ENCODE measurements around the gene C14orf93. TPM values are rescaled to one million over a fixed set of nuclear protein-coding genes. Genes with fewer than 3 reads are reported as not detected.

The C14orf93 gene
- total and polyA plus RNA-seq, 7 experiments from 2014 or later = 5.7 to 20.5 (median 11.5) TPM

GRCh38 chr14:23047034-23047634 is 37.2 kb upstream of the C14orf93 start:
- POLR2A ChIA-PET = no interaction called here
- intact Hi-C loops (cut with micrococcal nuclease) = no loop called here
- Histone ChIP-seq H3K27me3 (ENCODE audit: control insufficient read depth in 2 of 2, insufficient read depth in 2 of 2, low read length in 2 of 2) (no peaks in the 10 kb centered on the region), H3K27ac (ENCODE audit: low read depth, low read length) (no peak overlapping the region), H3K4me3 (ENCODE audit: low read length) (no peak overlapping the region), H3K36me3 (ENCODE audit: control insufficient read depth in 2 of 3, insufficient read depth in 3 of 3, low read length in 3 of 3) (no peaks in the 10 kb centered on the region), H3K4me1 (ENCODE audit: control insufficient read depth in 2 of 2, insufficient read depth in 2 of 2, low read length in 2 of 2) (no peaks in the 10 kb centered on the region), H3K9me3 (ENCODE audit: control insufficient read depth in 2 of 3, low read length in 3 of 3) (no peaks in the 10 kb centered on the region)
- H3K4me3 Mint-ChIP-seq = no peak overlapping the region
- peak overlapping the region in 3 of 9 donors; percentile 29 to 65 (median 39) for H3K27ac Mint-ChIP-seq
- CTCF ChIA-PET = interaction anchor here (1.0 kb wide), 1 partner anchor 136 kb away, joined by 3 read pairs; no protein-coding TSS in a partner anchor
- peaks cover 0 to 4% (median 4%) of the 10 kb centered on the region in 5 donors for H3K36me3 Mint-ChIP-seq
- peaks cover 0 to 3% (median 0%) of the 10 kb centered on the region in 11 donors for H3K9me3 Mint-ChIP-seq
- DNase-seq = no peak
- peaks cover 0 to 5% (median 0%) of the 10 kb centered on the region in 5 donors for H3K27me3 Mint-ChIP-seq
- ATAC-seq = no peak
- H3K4me1 Mint-ChIP-seq = peaks cover 0 to 9% (median 0%) of the 10 kb centered on the region in 7 donors

DNA sequence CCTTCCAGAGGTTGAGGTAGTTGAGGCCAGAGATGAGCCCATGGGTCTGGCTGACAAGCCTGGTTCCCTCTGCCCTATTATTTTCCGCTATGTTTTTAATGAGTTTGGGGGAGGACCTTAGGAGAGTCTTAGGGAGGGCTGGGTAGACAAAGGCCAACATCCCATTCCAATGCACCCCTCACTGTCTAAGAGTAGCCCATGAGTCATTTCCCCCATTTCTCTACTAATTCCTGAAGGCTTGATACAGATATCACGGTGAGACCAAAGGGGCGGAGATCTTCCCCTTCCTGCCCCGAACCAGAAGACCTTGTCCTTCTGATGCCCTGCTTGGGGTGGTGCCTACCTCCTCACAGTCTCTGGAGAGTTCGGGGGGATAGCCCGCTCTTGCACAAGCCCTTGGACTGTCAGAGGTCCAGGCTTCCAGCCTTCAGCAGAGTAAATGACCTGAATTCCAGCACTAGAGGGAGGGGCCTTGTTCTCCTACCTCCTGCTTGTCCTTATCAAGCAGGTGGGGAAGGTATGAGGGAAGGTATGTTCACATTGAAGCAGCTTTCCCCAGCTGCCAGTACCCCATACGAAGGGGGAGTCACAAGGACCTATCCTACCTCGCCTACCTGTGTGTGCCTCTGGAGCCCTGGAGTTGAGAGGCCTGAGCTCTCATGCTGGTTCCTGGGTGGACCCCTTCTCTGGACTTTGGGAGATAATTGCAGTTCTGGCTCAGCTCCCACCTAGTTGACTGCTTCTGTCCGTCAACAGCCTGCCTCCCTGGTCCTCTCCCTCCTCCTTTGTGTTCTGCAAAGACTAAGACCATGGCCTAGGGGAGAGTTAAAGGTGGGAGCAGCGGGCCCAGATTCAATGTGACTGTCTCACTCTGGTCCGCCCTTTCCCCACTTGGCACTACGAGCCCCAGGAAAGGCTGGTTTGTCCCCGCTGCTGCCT is 35.7 kb upstream of the C14orf93 start:
- Histone ChIP-seq H3K27me3 (ENCODE audit: control insufficient read depth in 2 of 2, insufficient read depth in 2 of 2, low read length in 2 of 2) (no peaks in the 10 kb centered on the region), H3K36me3 (ENCODE audit: control insufficient read depth in 2 of 3, insufficient read depth in 3 of 3, low read length in 3 of 3) (no peaks in the 10 kb centered on the region), H3K27ac (ENCODE audit: low read depth, low read length) (no peak overlapping the region), H3K4me3 (ENCODE audit: low read length) (no peak overlapping the region), H3K9me3 (ENCODE audit: control insufficient read depth in 2 of 3, low read length in 3 of 3) (no peaks in the 10 kb centered on the region), H3K4me1 (ENCODE audit: control insufficient read depth in 2 of 2, insufficient read depth in 2 of 2, low read length in 2 of 2) (no peaks in the 10 kb centered on the region)
- peaks cover 0 to 3% (median 0%) of the 10 kb centered on the region in 11 donors for H3K9me3 Mint-ChIP-seq
- H3K27ac Mint-ChIP-seq = no peak overlapping the region
- H3K27me3 Mint-ChIP-seq = peaks cover 0 to 5% (median 0%) of the 10 kb centered on the region in 5 donors
- H3K36me3 Mint-ChIP-seq = peaks cover 0 to 4% (median 4%) of the 10 kb centered on the region in 5 donors
- POLR2A ChIA-PET = no interaction called here
- CTCF ChIA-PET = interaction anchor here (0.7 kb wide), 1 partner anchor 59 kb away, joined by 4 read pairs; no protein-coding TSS in a partner anchor
- H3K4me1 Mint-ChIP-seq = peaks cover 0 to 5% (median 0%) of the 10 kb centered on the region in 7 donors
- DNase-seq (no peak), ATAC-seq (no peak)
- H3K4me3 Mint-ChIP-seq = no peak overlapping the region
- intact Hi-C loops (cut with micrococcal nuclease) = no loop called here

DNA sequence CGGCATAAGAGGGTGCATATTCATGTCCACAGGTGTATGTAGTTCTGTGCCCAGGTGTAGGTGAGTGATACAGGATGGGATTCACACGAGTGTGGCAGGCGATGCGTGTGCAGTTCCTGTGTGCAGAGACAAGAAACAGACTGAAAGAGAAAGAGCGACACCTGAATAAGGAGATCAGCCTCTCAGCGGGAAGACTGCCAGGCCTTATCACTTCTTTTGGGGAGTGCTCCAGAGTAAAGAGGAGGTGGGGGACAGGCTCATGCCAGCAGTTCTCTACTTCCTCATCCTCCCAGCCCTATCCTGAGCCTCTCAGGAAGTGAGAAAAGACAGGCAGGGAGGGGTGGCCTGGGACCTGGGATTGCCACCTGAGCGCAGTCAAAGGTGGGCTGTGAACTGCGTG is 34.9 kb upstream of the C14orf93 start:
- H3K4me1 ChIP-seq (ENCODE audit: control insufficient read depth in 2 of 2, insufficient read depth in 2 of 2, low read length in 2 of 2) = no peaks in the 10 kb centered on the region
- no peak for DNase-seq
- H3K27me3 ChIP-seq (ENCODE audit: control insufficient read depth in 2 of 2, insufficient read depth in 2 of 2, low read length in 2 of 2) = no peaks in the 10 kb centered on the region
- CTCF ChIA-PET = no interaction called here
- peaks cover 0 to 4% (median 4%) of the 10 kb centered on the region in 5 donors for H3K36me3 Mint-ChIP-seq
- H3K4me3 Mint-ChIP-seq = no peak overlapping the region
- H3K9me3 ChIP-seq (ENCODE audit: control insufficient read depth in 2 of 3, low read length in 3 of 3) = no peaks in the 10 kb centered on the region
- intact Hi-C loops (cut with micrococcal nuclease) = no loop called here
- no peak overlapping the region for H3K4me3 ChIP-seq (ENCODE audit: low read length)
- H3K27me3 Mint-ChIP-seq = peaks cover 0 to 5% (median 0%) of the 10 kb centered on the region in 5 donors
- H3K9me3 Mint-ChIP-seq = peaks cover 0 to 3% (median 0%) of the 10 kb centered on the region in 11 donors
- peak overlapping the region in 1 of 9 donors; percentile 8 for H3K27ac Mint-ChIP-seq
- H3K27ac ChIP-seq (ENCODE audit: low read depth, low read length) = no peak overlapping the region
- no peaks in the 10 kb centered on the region for H3K36me3 ChIP-seq (ENCODE audit: control insufficient read depth in 2 of 3, insufficient read depth in 3 of 3, low read length in 3 of 3)
- POLR2A ChIA-PET = no interaction called here
- peaks cover 0 to 5% (median 0%) of the 10 kb centered on the region in 7 donors for H3K4me1 Mint-ChIP-seq
- ATAC-seq = no peak

- Mint-ChIP-seq H3K27ac (peak overlapping the region in 1 of 9 donors; percentile 70), H3K27me3 (peaks cover 0 to 5% (median 0%) of the 10 kb centered on the region in 5 donors), H3K4me1 (peaks cover 0 to 5% (median 0%) of the 10 kb centered on the region in 7 donors), H3K36me3 (peaks cover 0 to 4% (median 4%) of the 10 kb centered on the region in 5 donors), H3K4me3 (no peak overlapping the region), H3K9me3 (peaks cover 0 to 3% (median 0%) of the 10 kb centered on the region in 11 donors)
- no peak overlapping the region for H3K27ac ChIP-seq (ENCODE audit: low read depth, low read length)
- POLR2A ChIA-PET = no interaction called here
- no peak for ATAC-seq
- no peaks in the 10 kb centered on the region for H3K27me3 ChIP-seq (ENCODE audit: control insufficient read depth in 2 of 2, insufficient read depth in 2 of 2, low read length in 2 of 2)
- CTCF ChIA-PET = no interaction called here
- no peak overlapping the region for H3K4me3 ChIP-seq (ENCODE audit: low read length)
- H3K36me3 ChIP-seq (ENCODE audit: control insufficient read depth in 2 of 3, insufficient read depth in 3 of 3, low read length in 3 of 3) = no peaks in the 10 kb centered on the region
- no peak for DNase-seq
- H3K4me1 ChIP-seq (ENCODE audit: control insufficient read depth in 2 of 2, insufficient read depth in 2 of 2, low read length in 2 of 2) = no peaks in the 10 kb centered on the region
- no peaks in the 10 kb centered on the region for H3K9me3 ChIP-seq (ENCODE audit: control insufficient read depth in 2 of 3, low read length in 3 of 3)
- intact Hi-C loops (cut with micrococcal nuclease) = no loop called here
These were observed 33.8 kb upstream of the C14orf93 start for GRCh38 chr14:23043754-23044153.

DNA sequence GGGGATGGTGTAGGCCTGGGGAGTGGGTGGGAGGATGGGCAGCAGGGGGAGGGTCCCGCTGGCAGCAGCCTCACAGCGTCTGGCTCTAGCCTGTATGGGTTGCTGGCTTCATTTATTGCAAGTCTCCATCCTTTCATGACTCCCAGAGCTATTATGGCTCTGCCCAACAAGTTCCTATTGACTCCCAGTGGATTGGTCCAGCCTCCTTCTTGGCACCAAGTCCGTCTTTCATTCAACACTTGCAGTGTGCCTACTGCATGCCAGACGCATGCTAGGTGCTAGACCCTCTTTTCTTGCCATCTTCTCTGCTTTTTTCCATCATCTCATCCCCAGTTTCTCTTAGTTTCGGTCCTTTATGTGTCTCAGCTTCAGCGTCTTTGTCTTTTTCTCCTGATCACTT is 33.2 kb upstream of the C14orf93 start:
- Mint-ChIP-seq H3K27me3 (peaks cover 0 to 5% (median 0%) of the 10 kb centered on the region in 5 donors), H3K27ac (no peak overlapping the region), H3K9me3 (peaks cover 0 to 3% (median 0%) of the 10 kb centered on the region in 11 donors), H3K4me3 (no peak overlapping the region), H3K4me1 (peaks cover 0 to 5% (median 0%) of the 10 kb centered on the region in 7 donors), H3K36me3 (peaks cover 0 to 4% (median 4%) of the 10 kb centered on the region in 5 donors)
- Histone ChIP-seq H3K4me3 (ENCODE audit: low read length) (no peak overlapping the region), H3K4me1 (ENCODE audit: control insufficient read depth in 2 of 2, insufficient read depth in 2 of 2, low read length in 2 of 2) (no peaks in the 10 kb centered on the region), H3K36me3 (ENCODE audit: control insufficient read depth in 2 of 3, insufficient read depth in 3 of 3, low read length in 3 of 3) (no peaks in the 10 kb centered on the region), H3K27ac (ENCODE audit: low read depth, low read length) (no peak overlapping the region), H3K9me3 (ENCODE audit: control insufficient read depth in 2 of 3, low read length in 3 of 3) (no peaks in the 10 kb centered on the region), H3K27me3 (ENCODE audit: control insufficient read depth in 2 of 2, insufficient read depth in 2 of 2, low read length in 2 of 2) (no peaks in the 10 kb centered on the region)
- ChIA-PET CTCF (no interaction called here), POLR2A (interaction anchor here (0.9 to 1.2 kb wide), 3 partner anchors 14 to 247 kb away, joined by 3 to 4 read pairs (median 3); no protein-coding TSS in a partner anchor)
- ATAC-seq (no peak), DNase-seq (no peak)
- intact Hi-C loops (cut with micrococcal nuclease) = no loop called here

GRCh38 chr14:23042162-23042965 is 32.4 kb upstream of the C14orf93 start, which contains the start of gene PSMB11:
Gene PSMB11 (plus strand): TSS chr14:23042212. CDS start chr14:23042226, 14 bp downstream.
- ATAC-seq (no peak), DNase-seq (no peak)
- Mint-ChIP-seq H3K27ac (peak within 1 kb of the TSS in 1 of 9 donors; percentile 49), H3K36me3 (peaks cover 0 to 1% (median under 1%) of the 10 kb centered on the region in 5 donors), H3K4me1 (peaks cover 0 to 2% (median 0%) of the 10 kb centered on the region in 7 donors), H3K27me3 (peaks cover 0 to 2% (median 0%) of the 10 kb centered on the region in 5 donors), H3K4me3 (no peak within 1 kb of the TSS), H3K9me3 (peaks cover 0 to under 1% (median 0%) of the 10 kb centered on the region in 11 donors)
- intact Hi-C loops (cut with micrococcal nuclease) = no loop called here
- Histone ChIP-seq H3K36me3 (ENCODE audit: control insufficient read depth in 2 of 3, insufficient read depth in 3 of 3, low read length in 3 of 3) (no peaks in the 10 kb centered on the region), H3K4me3 (ENCODE audit: low read length) (no peak within 1 kb of the TSS), H3K9me3 (ENCODE audit: control insufficient read depth in 2 of 3, low read length in 3 of 3) (no peaks in the 10 kb centered on the region), H3K4me1 (ENCODE audit: control insufficient read depth in 2 of 2, insufficient read depth in 2 of 2, low read length in 2 of 2) (no peaks in the 10 kb centered on the region), H3K27me3 (ENCODE audit: control insufficient read depth in 2 of 2, insufficient read depth in 2 of 2, low read length in 2 of 2) (no peaks in the 10 kb centered on the region), H3K27ac (ENCODE audit: low read depth, low read length) (no peak within 1 kb of the TSS)
- ChIA-PET CTCF (interaction anchor here (1.3 kb wide), 1 partner anchor 70 kb away, joined by 3 read pairs; no protein-coding TSS in a partner anchor), POLR2A (interaction anchor here (0.9 to 1.2 kb wide), 3 partner anchors 13 to 248 kb away, joined by 3 to 4 read pairs (median 3); no protein-coding TSS in a partner anchor)
